UCSD-AML1 (cell line): ENCODE results near the gene REEP6.
A peak's percentile ranks its signal among the peaks of the same experiment; 100 is the strongest.
"Not testable (repeated sequence)": the region's sequence is repeated elsewhere in the genome, so short reads cannot be mapped to it uniquely, and the experiment has no call there.

Experiments
- DNase-seq: peaks from one replicate; lab custom pipeline; 2025; ENCODE audit not compliant: unreplicated experiment; lab: John Stamatoyannopoulos, UW

The REEP6 gene

GRCh38 chr19:1505991-1506881, 15.3 kb downstream of the REEP6 start:
- no peak for DNase-seq

- DNase-seq: no peak
Observed at GRCh38 chr19:1507192-1507660, 16.2 kb downstream of the REEP6 start.

- peak; percentile 94 for DNase-seq
Observed at GRCh38 chr19:1507763-1508506, 17.0 kb downstream of the REEP6 start.

- no peak for DNase-seq
Observed at GRCh38 chr19:1508507-1508856, 17.5 kb downstream of the REEP6 start.

- DNase-seq: no peak
Observed at GRCh38 chr19:1509602-1510441, 18.8 kb downstream of the REEP6 start.

- DNase-seq: no peak
Observed at GRCh38 chr19:1510442-1510806, 19.4 kb downstream of the REEP6 start.

GRCh38 chr19:1510807-1511206, 19.8 kb downstream of the REEP6 start:
- no peak for DNase-seq

- no peak for DNase-seq
Observed at GRCh38 chr19:1511318-1512317, 20.6 kb downstream of the REEP6 start.

- peak; percentile 68 for DNase-seq
Observed at GRCh38 chr19:1512671-1513498, 21.9 kb downstream of the REEP6 start, which contains the start of gene ADAMTSL5. TSS of gene ADAMTSL5 (minus strand) at chr19:1513019. CDS start at chr19:1510943, 2,076 bp downstream.

- DNase-seq: peak; percentile 76
Observed at GRCh38 chr19:1513499-1514294, 22.7 kb downstream of the REEP6 start.

- no peak for DNase-seq
Observed at GRCh38 chr19:1514295-1514661, 23.3 kb downstream of the REEP6 start.

GRCh38 chr19:1514986-1515721, 24.2 kb downstream of the REEP6 start:
- no peak for DNase-seq

GRCh38 chr19:1516395-1516753, 25.4 kb downstream of the REEP6 start:
- no peak for DNase-seq

- no peak for DNase-seq
Observed at GRCh38 chr19:1518471-1518870, 27.5 kb downstream of the REEP6 start.

GRCh38 chr19:1519802-1520201, 28.8 kb downstream of the REEP6 start:
- not testable (repeated sequence) for DNase-seq

GRCh38 chr19:1520203-1520780, 29.3 kb downstream of the REEP6 start:
- no peak for DNase-seq

GRCh38 chr19:1521636-1522035, 30.7 kb downstream of the REEP6 start:
- no peak for DNase-seq
